Right atrium auricular region (tissue), 2 donors: Measurements from ENCODE around the gene ARHGAP12. TPM values are rescaled to one million over a fixed set of nuclear protein-coding genes. Genes with fewer than 3 reads are reported as not detected.

Experiments
- DNase-seq: peaks from one replicate; pipeline ENCODE4 v3.0.0-alpha.2; 2019; ENCODE audit warnings: low spot score
- H3K27ac ChIP-seq, 2 donors: fragments of 200-600 bp; sonication (generic); 1 replicate in 1 of 2; 2 replicates in 1 of 2; pipeline ENCODE4 v1.5.1; 2016 to 2019
- H3K27me3 ChIP-seq, 2 donors: fragments of 200-600 bp; sonication (generic); one replicate each; pipeline versions ENCODE4 v1.5.1 to v1.6.0; 2017 to 2019
- H3K36me3 ChIP-seq: fragments of 200-600 bp; sonication (generic); one replicate; pipeline ENCODE4 v1.5.1; 2016
- H3K4me1 ChIP-seq, 2 donors: fragments of 200-600 bp; sonication (generic); one replicate each; pipeline versions ENCODE4 v1.5.1 to v1.6.0; 2017 to 2019
- H3K4me3 ChIP-seq, 2 donors: fragments of 200-600 bp; sonication (generic); 1 replicate in 1 of 2; 2 replicates in 1 of 2; pipeline ENCODE4 v1.5.1; 2017 to 2019; ENCODE audit warnings: mild to moderate bottlenecking in 1 of 2, moderate library complexity in 1 of 2
- H3K9me3 ChIP-seq, 2 donors: fragments of 200-600 bp; sonication (generic); one replicate each; pipeline ENCODE4 v1.5.1; 2019
- CTCF ChIP-seq, 2 donors: fragments of 200-600 bp; sonication (generic); IDR thresholded peaks; one replicate each; pipeline ENCODE4 v1.5.1; 2019; ENCODE audit warnings: antibody characterized with exemption in 2 of 2
- total RNA-seq, 2 donors: library from RNA; depleted of rRNA; stranded (reverse); fragments of >200 nt; gene quantifications; one replicate each; pipeline ENCODE4 v1.1.0, GENCODE V29; 2016

ARHGAP12 gene
- total RNA-seq, 2 donors from 2014 or later: 20.8 to 24.1 TPM

DNA sequence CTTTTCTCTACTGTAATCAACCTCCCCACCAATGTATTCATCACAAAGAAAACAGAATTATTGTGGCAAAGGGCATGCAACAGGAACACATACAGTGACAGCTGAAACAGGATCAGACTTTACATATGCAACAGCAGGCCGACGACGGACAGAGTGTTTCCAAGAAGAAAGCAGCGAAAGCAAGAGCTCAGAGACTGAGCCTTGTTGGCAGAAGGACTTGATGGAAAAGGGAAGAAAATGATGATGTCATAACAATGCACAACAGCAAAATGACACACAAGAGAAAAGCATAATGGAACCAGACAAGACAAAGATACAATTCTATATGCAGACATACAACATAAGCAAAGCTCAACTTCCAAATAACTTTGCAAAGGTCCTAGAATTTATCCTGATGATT, 106.5 kb downstream of the ARHGAP12 start:
- TF ChIP-seq CTCF (IDR thresholded peaks at IDR 0.05): no peak
- no peaks in the 10 kb centered on the region for H3K27me3 ChIP-seq
- H3K9me3 ChIP-seq: no peaks in the 10 kb centered on the region
- H3K4me3 ChIP-seq: no peak overlapping the region
- H3K36me3 ChIP-seq: no peaks in the 10 kb centered on the region
- no peak for DNase-seq
- H3K4me1 ChIP-seq: peaks cover 0 to 13% of the 10 kb centered on the region in 2 donors
- peak overlapping the region; percentile 56 to 63 for H3K27ac ChIP-seq

GRCh38 chr10:31820778-31821369, 107.8 kb downstream of the ARHGAP12 start:
- no peaks in the 10 kb centered on the region for H3K9me3 ChIP-seq
- DNase-seq: no peak
- H3K27ac ChIP-seq: no peak overlapping the region
- peaks cover 0 to 13% of the 10 kb centered on the region in 2 donors for H3K4me1 ChIP-seq
- no peaks in the 10 kb centered on the region for H3K27me3 ChIP-seq
- H3K4me3 ChIP-seq: no peak overlapping the region
- TF ChIP-seq CTCF (IDR thresholded peaks at IDR 0.05): no peak
- no peaks in the 10 kb centered on the region for H3K36me3 ChIP-seq

- Histone ChIP-seq H3K4me3 (no peak overlapping the region), H3K27me3 (no peaks in the 10 kb centered on the region), H3K27ac (peak overlapping the region in 1 of 2 donors; percentile 42), H3K9me3 (no peaks in the 10 kb centered on the region), H3K36me3 (no peaks in the 10 kb centered on the region), H3K4me1 (peaks cover 0 to 13% of the 10 kb centered on the region in 2 donors)
- no peak for TF ChIP-seq CTCF (IDR thresholded peaks at IDR 0.05)
- no peak for DNase-seq
These were observed 108.5 kb downstream of the ARHGAP12 start for GRCh38 chr10:31820096-31820495.

- H3K27me3 ChIP-seq: no peaks in the 10 kb centered on the region
- DNase-seq: peak; percentile 63
- H3K4me3 ChIP-seq: no peak overlapping the region
- H3K9me3 ChIP-seq: no peaks in the 10 kb centered on the region
- H3K27ac ChIP-seq: peak overlapping the region in 1 of 2 donors; percentile 42
- no peak for TF ChIP-seq CTCF (IDR thresholded peaks at IDR 0.05)
- no peaks in the 10 kb centered on the region for H3K36me3 ChIP-seq
- peaks cover 0 to 13% of the 10 kb centered on the region in 2 donors for H3K4me1 ChIP-seq
These were observed 109.2 kb downstream of the ARHGAP12 start for GRCh38 chr10:31819391-31819820.

DNA sequence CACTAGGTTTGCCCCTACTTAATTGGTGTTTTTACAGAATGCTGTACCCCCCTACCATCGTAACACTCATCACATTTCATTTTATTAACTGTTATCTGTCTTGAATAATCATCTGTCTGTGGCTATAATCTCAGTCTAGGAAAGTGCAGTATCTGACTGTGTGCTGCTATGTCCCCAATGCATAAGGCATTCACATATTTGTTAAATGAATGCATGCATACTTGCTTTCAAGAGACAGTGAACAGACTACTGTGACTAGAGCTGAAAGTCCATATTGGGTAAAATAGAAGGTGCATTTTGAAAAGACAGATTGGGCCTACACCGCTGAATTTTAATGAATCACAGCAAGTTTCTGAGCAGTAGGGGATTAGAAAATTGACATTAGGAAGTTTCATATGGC, 112.3 kb downstream of the ARHGAP12 start:
- no peaks in the 10 kb centered on the region for H3K27me3 ChIP-seq
- H3K27ac ChIP-seq: no peak overlapping the region
- H3K36me3 ChIP-seq: no peaks in the 10 kb centered on the region

More for the DNA sequence above, 112.3 kb downstream of the ARHGAP12 start:
- Histone ChIP-seq H3K9me3 (no peaks in the 10 kb centered on the region), H3K4me3 (no peak overlapping the region), H3K4me1 (no peaks in the 10 kb centered on the region)
- no peak for TF ChIP-seq CTCF (IDR thresholded peaks at IDR 0.05)
- no peak for DNase-seq
